ENCODE data around the gene ARHGDIB.

- no peak for TF ChIP-seq POLR2AphosphoS5 (IDR thresholded peaks at IDR 0.05)
- TF ChIP-seq CTCF (IDR thresholded peaks at IDR 0.05), result no peak
These were observed 14.5 kb downstream of the ARHGDIB start for GRCh38 chr12:14946861-14947260.

All from stomach (tissue), 4 donors.